ENCODE data around the gene SLC26A11. TPM values are rescaled to one million over a fixed set of nuclear protein-coding genes. Genes with fewer than 3 reads are reported as not detected.

SLC26A11 gene
- total RNA-seq, 1 donor = 12.7 TPM

GRCh38 chr17:80212109-80212508 lies 8.1 kb upstream of the SLC26A11 start:
- H2AFZ ChIP-seq (ENCODE audit: low read length) = no peak overlapping the region
- H3K4me1 ChIP-seq (ENCODE audit: insufficient read depth, low read length) = no peaks in the 10 kb centered on the region
- H3K27ac ChIP-seq (ENCODE audit: low read depth, low read length) = no peak overlapping the region
- H3K4me2 ChIP-seq (ENCODE audit: insufficient read depth, low read length) = no peak overlapping the region
- peaks cover 31% of the 10 kb centered on the region for H3K36me3 ChIP-seq (ENCODE audit: insufficient read depth, low read length)
- H3K79me2 ChIP-seq (ENCODE audit: insufficient read depth, low read length) = peaks cover under 1% of the 10 kb centered on the region
- peak; percentile 25 for DNase-seq (ENCODE audit: insufficient read length, low spot score, missing footprints)
- no peaks in the 10 kb centered on the region for H3K27me3 ChIP-seq (ENCODE audit: insufficient read depth, low read length)
- H4K20me1 ChIP-seq (ENCODE audit: insufficient read depth, low read length) = peaks cover 12% of the 10 kb centered on the region
- no peaks in the 10 kb centered on the region for H3K9me3 ChIP-seq (ENCODE audit: low read depth, low read length)
- TF ChIP-seq CTCF (IDR thresholded peaks at IDR 0.05; ENCODE audit: extremely low read depth, low read depth, low read length) = no peak
- no peak overlapping the region for H3K4me3 ChIP-seq (ENCODE audit: insufficient read depth, low read length)

- DNase-seq (ENCODE audit: insufficient read length, low spot score, missing footprints) = peak; percentile 39
- H3K4me2 ChIP-seq (ENCODE audit: insufficient read depth, low read length) = no peak overlapping the region
- no peaks in the 10 kb centered on the region for H3K9me3 ChIP-seq (ENCODE audit: low read depth, low read length)
- no peak overlapping the region for H3K27ac ChIP-seq (ENCODE audit: low read depth, low read length)
- no peak overlapping the region for H3K4me3 ChIP-seq (ENCODE audit: insufficient read depth, low read length)
- no peak overlapping the region for H2AFZ ChIP-seq (ENCODE audit: low read length)
- no peak for TF ChIP-seq CTCF (IDR thresholded peaks at IDR 0.05; ENCODE audit: extremely low read depth, low read depth, low read length)
- no peaks in the 10 kb centered on the region for H3K4me1 ChIP-seq (ENCODE audit: insufficient read depth, low read length)
- no peaks in the 10 kb centered on the region for H3K27me3 ChIP-seq (ENCODE audit: insufficient read depth, low read length)
- H3K36me3 ChIP-seq (ENCODE audit: insufficient read depth, low read length) = peaks cover 31% of the 10 kb centered on the region
- peaks cover 16% of the 10 kb centered on the region for H4K20me1 ChIP-seq (ENCODE audit: insufficient read depth, low read length)
- H3K79me2 ChIP-seq (ENCODE audit: insufficient read depth, low read length) = peaks cover 5% of the 10 kb centered on the region
Measured at GRCh38 chr17:80212511-80212910, 7.7 kb upstream of the SLC26A11 start.

- Histone ChIP-seq H3K9me3 (ENCODE audit: low read depth, low read length) (no peaks in the 10 kb centered on the region), H4K20me1 (ENCODE audit: insufficient read depth, low read length) (peaks cover 22% of the 10 kb centered on the region), H3K4me2 (ENCODE audit: insufficient read depth, low read length) (no peak overlapping the region), H3K36me3 (ENCODE audit: insufficient read depth, low read length) (peaks cover 31% of the 10 kb centered on the region), H3K4me3 (ENCODE audit: insufficient read depth, low read length) (no peak overlapping the region), H3K27ac (ENCODE audit: low read depth, low read length) (no peak overlapping the region), H3K79me2 (ENCODE audit: insufficient read depth, low read length) (peaks cover 10% of the 10 kb centered on the region), H3K27me3 (ENCODE audit: insufficient read depth, low read length) (no peaks in the 10 kb centered on the region), H3K4me1 (ENCODE audit: insufficient read depth, low read length) (no peaks in the 10 kb centered on the region), H2AFZ (ENCODE audit: low read length) (no peak overlapping the region)
- TF ChIP-seq CTCF (IDR thresholded peaks at IDR 0.05; ENCODE audit: extremely low read depth, low read depth, low read length) = no peak
- DNase-seq (ENCODE audit: insufficient read length, low spot score, missing footprints) = peak; percentile 75
Measured at GRCh38 chr17:80212962-80213642, 7.1 kb upstream of the SLC26A11 start.

GRCh38 chr17:80213643-80213975 lies 6.6 kb upstream of the SLC26A11 start:
- no peak overlapping the region for H3K4me2 ChIP-seq (ENCODE audit: insufficient read depth, low read length)
- H3K4me3 ChIP-seq (ENCODE audit: insufficient read depth, low read length) = no peak overlapping the region
- peaks cover 15% of the 10 kb centered on the region for H3K79me2 ChIP-seq (ENCODE audit: insufficient read depth, low read length)
- H4K20me1 ChIP-seq (ENCODE audit: insufficient read depth, low read length) = peaks cover 27% of the 10 kb centered on the region
- no peak for TF ChIP-seq CTCF (IDR thresholded peaks at IDR 0.05; ENCODE audit: extremely low read depth, low read depth, low read length)
- no peak overlapping the region for H3K27ac ChIP-seq (ENCODE audit: low read depth, low read length)
- H3K4me1 ChIP-seq (ENCODE audit: insufficient read depth, low read length) = no peaks in the 10 kb centered on the region
- H3K9me3 ChIP-seq (ENCODE audit: low read depth, low read length) = no peaks in the 10 kb centered on the region
- H2AFZ ChIP-seq (ENCODE audit: low read length) = no peak overlapping the region
- no peak for DNase-seq (ENCODE audit: insufficient read length, low spot score, missing footprints)
- peaks cover 31% of the 10 kb centered on the region for H3K36me3 ChIP-seq (ENCODE audit: insufficient read depth, low read length)
- H3K27me3 ChIP-seq (ENCODE audit: insufficient read depth, low read length) = no peaks in the 10 kb centered on the region
